ENCODE measurements around the gene EYS. TPM values are rescaled to one million over a fixed set of nuclear protein-coding genes. Genes with fewer than 3 reads are reported as not detected.

The EYS gene
- total and polyA plus RNA-seq, 9 of the 15 experiments (the other 6 are each of a cell fraction or from before 2014, with no cell fraction given) = 0.03 to 0.36 (median 0.10) TPM; not detected in 2

GRCh38 chr6:65199683-65200082, 507.3 kb downstream of the EYS start:
- Histone ChIP-seq H3K4me3 (no peak overlapping the region), H3K36me3 (ENCODE audit: control insufficient read depth, insufficient read depth, low read length) (no peaks in the 10 kb centered on the region), H3K27ac (ENCODE audit: extremely low read depth, low read depth, low read length) (no peak overlapping the region), H3K9me1 (ENCODE audit: control insufficient read depth, insufficient read depth, low read length) (no peaks in the 10 kb centered on the region), H2AFZ (ENCODE audit: low read depth, low read length) (no peak overlapping the region), H4K20me1 (replicated peaks; ENCODE audit: control insufficient read depth, insufficient read depth, low read length) (no peaks in the 10 kb centered on the region), H3K9me3 (replicated peaks; ENCODE audit: control insufficient read depth, insufficient read depth, low read depth, low read length) (no peaks in the 10 kb centered on the region), H3K4me1 (replicated peaks in 1 of 2; ENCODE audit: control insufficient read depth in 2 of 2, insufficient read depth in 2 of 2, low read length in 2 of 2) (no peaks in the 10 kb centered on the region), H3K4me2 (ENCODE audit: insufficient read depth, low read length) (no peak overlapping the region), H3K9ac (ENCODE audit: insufficient read depth in 1 of 2, low read depth in 2 of 2, low read length in 2 of 2) (no peak overlapping the region), H3K79me2 (ENCODE audit: control insufficient read depth, insufficient read depth, low read length) (no peaks in the 10 kb centered on the region), H3K27me3 (ENCODE audit: control insufficient read depth in 2 of 2, insufficient read depth in 2 of 2, low read length in 2 of 2) (no peaks in the 10 kb centered on the region)
- in situ Hi-C loops (cut with MboI) = no loop called here
- CTCF ChIA-PET (ENCODE audit: low intra/inter-chr PET ratio) = no interaction called here
- DNase-seq (ENCODE audit: extremely low read depth in 1 of 4, low spot score in 3 of 4) (no peak), ATAC-seq (no peak), FAIRE-seq (no peak)
- intact Hi-C loops (cut with micrococcal nuclease) = no loop called here
- 5% methylated on average over 3 of the region's 3 CpGs for WGBS (ENCODE audit: insufficient coverage, low coverage, missing lambda C conversion rate)
- BruUV-seq (replicated peaks) = no TSS peak
- POLR2A ChIA-PET = no interaction called here
- TF ChIP-seq RBFOX2 (IDR thresholded peaks at IDR 0.05; ENCODE audit: low read depth, low read length) = no peak
- no peak for TF ChIP-seq BDP1 (IDR thresholded peaks at IDR 0.05; ENCODE audit: insufficient read depth, insufficient read length)
- no peak for TF ChIP-seq PATZ1 (CRISPR knock-in tag; IDR thresholded peaks at IDR 0.05; ENCODE audit: borderline replicate concordance)
- TF ChIP-seq POU5F1 (IDR thresholded peaks at IDR 0.05; ENCODE audit: borderline replicate concordance, low read depth, low read length, partially characterized antibody) = no peak
- TF ChIP-seq ZNF699 (CRISPR knock-in tag; IDR thresholded peaks at IDR 0.05; ENCODE audit: insufficient replicate concordance) = no peak
- TF ChIP-seq HNRNPUL1 (IDR thresholded peaks at IDR 0.05; ENCODE audit: low read length) = no peak
- TF ChIP-seq CXXC5 (CRISPR knock-in tag; IDR thresholded peaks at IDR 0.05) = no peak
- TF ChIP-seq, protein P1, sequence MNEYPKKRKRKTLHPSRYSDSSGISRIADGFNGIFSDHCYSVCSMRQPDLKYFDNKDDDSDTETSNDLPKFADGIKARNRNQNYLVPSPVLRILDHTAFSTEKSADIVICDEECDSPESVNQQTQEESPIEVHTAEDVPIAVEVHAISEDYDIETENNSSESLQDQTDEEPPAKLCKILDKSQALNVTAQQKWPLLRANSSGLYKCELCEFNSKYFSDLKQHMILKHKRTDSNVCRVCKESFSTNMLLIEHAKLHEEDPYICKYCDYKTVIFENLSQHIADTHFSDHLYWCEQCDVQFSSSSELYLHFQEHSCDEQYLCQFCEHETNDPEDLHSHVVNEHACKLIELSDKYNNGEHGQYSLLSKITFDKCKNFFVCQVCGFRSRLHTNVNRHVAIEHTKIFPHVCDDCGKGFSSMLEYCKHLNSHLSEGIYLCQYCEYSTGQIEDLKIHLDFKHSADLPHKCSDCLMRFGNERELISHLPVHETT (CRISPR knock-in tag; conservative IDR thresholded peaks at IDR 0.05 in 1 of 2, IDR thresholded peaks at IDR 0.05 in 1 of 2) = no peak
- no peak for TF ChIP-seq NONO (IDR thresholded peaks at IDR 0.05; ENCODE audit: low read depth in 2 of 2, low read length in 1 of 2)
- no peak for TF ChIP-seq ZNF77 (CRISPR knock-in tag; IDR thresholded peaks at IDR 0.05)
- no peak for TF ChIP-seq HLTF (IDR thresholded peaks at IDR 0.05)
- no peak for TF ChIP-seq ZZZ3 (IDR thresholded peaks at IDR 0.05)
- no peak for TF ChIP-seq GATAD2A (IDR thresholded peaks at IDR 0.05)
- TF ChIP-seq ZNF79 (CRISPR knock-in tag; IDR thresholded peaks at IDR 0.05; ENCODE audit: low read depth) = no peak
- no peak for TF ChIP-seq RBM34 (IDR thresholded peaks at IDR 0.05; ENCODE audit: borderline replicate concordance, insufficient read depth, low read length)
- no peak for TF ChIP-seq KDM5B (IDR thresholded peaks at IDR 0.05; ENCODE audit: insufficient replicate concordance, low read depth, low read length)
